GM12874 (cell line): ENCODE results near the gene HEXA.

Experiments
- TF ChIP-seq, protein P1 (sequence below): IDR thresholded peaks from 2 replicates; pipeline ENCODE4 v1.5.1; 2011; ENCODE audit warnings: low read depth, mild to moderate bottlenecking, control low read depth, low read length, moderate library complexity; ENCODE audit not compliant: insufficient read depth

Gene HEXA

DNA sequence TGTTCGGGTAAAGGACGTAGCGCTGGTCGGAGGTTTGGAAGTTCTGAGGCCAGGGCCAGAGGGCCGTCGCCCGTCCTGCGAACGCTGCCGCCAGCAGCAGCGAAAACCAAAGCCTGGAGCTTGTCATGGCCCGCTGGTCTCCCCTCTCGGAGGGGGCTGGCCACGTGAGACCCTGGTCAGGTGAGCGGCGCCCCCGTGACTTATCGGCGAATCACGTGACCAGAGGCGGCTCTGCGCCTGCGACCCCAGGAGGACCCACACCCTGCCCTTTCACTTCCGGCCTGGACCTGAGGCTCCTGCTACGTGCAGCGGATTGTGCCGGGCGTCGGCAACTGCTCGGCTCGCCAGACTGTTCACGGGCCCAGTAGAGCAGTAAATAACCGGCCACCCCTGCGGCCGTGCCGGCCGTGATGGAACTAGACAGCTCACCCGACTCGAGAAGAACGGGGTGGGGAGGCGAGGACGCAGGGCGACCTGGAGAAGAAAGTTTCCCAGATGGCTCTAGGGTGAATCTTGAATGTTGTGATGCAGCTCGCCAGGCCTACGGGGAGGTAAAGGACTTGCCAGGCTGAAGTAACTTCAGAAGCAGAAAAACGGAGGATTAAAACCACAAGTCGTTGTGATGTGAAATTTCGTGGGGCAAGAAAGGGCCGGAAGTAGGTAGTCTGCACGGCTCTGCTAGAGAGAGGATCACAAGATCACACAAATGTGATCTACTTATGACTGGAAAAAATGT is at the start of gene HEXA:
TSS of gene HEXA (minus strand) at position 169 of the 736 bp plus-strand sequence. CDS start at position 127, 42 bp downstream.
- TF ChIP-seq, protein P1, sequence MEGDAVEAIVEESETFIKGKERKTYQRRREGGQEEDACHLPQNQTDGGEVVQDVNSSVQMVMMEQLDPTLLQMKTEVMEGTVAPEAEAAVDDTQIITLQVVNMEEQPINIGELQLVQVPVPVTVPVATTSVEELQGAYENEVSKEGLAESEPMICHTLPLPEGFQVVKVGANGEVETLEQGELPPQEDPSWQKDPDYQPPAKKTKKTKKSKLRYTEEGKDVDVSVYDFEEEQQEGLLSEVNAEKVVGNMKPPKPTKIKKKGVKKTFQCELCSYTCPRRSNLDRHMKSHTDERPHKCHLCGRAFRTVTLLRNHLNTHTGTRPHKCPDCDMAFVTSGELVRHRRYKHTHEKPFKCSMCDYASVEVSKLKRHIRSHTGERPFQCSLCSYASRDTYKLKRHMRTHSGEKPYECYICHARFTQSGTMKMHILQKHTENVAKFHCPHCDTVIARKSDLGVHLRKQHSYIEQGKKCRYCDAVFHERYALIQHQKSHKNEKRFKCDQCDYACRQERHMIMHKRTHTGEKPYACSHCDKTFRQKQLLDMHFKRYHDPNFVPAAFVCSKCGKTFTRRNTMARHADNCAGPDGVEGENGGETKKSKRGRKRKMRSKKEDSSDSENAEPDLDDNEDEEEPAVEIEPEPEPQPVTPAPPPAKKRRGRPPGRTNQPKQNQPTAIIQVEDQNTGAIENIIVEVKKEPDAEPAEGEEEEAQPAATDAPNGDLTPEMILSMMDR: no peak

DNA sequence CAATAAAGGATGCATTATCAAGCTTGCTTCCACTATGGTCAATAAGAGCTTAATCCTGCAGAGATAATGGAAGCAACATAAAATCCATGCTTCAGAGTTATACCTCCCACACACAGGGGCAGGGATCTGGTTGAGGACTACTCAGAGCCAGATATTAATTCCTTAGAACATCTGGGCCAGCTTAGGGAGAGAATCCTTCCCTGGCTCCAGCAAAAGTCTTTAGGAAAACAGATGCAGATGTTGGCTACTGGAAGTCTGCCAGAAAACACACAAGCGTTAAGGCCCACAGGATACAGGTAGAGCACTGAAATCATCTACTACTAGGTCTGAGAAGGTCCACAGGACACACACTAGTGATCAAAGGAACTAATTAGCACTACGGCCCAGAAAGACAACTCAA is 47.4 kb upstream of the HEXA start:
- TF ChIP-seq, protein P1: no peak

DNA sequence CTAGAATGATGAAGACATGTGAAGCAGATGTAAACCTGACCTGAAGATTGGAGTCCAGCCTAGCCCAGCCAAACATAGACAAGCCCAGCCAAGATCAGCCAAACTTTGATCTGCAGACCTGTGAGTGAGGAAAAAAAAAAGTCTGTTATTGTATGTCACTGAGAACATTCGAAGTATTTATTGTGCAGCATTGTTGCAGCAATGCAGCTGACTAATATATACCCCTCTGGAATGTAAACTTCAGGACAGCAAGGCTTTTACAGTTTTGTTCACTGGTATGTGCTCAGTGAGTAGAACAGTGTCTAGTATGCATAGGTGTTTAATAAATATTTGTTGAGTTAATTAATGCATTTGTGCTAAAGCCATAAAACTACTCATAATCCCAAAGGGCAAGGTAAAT is 45.7 kb upstream of the HEXA start:
- TF ChIP-seq, protein P1: no peak

DNA sequence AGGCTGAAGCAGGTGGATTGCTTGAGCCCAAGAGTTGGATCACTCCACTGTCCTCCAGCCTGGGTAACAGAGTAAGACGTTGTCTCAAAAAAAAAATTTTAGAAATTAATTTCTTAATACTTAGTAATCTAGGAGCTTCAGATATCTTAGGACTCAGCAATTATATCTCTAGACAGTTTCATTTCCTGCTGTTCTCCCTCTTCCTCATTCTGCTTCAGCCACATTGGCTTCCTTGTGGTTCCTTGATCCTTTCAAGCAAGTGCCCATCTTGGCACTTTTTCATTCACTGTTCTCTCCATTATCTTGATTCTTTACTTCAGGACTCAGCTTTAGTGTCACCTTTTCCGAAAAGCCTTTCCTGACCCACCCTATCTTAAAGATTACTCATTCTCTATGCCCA is 44.8 kb upstream of the HEXA start:
- TF ChIP-seq, protein P1: no peak

DNA sequence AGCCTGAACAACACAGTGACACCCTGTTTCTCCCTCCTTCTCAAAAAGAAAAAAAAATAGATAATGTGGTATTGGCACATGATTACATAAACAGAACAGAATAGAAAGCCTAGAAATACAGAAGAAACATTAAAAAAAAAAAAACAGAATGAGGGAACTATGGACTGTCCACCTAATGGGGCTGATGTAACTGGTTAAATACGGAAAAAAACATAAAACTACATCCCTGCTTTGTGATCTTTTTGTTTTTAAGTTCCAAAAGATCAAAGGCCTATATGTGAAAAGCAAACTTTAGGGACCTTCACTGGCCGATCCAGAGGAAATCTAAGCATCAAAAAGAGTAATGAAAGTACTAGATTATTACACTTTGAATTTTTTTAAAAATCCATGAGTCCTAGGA is 39.5 kb upstream of the HEXA start:
- TF ChIP-seq, protein P1: no peak

DNA sequence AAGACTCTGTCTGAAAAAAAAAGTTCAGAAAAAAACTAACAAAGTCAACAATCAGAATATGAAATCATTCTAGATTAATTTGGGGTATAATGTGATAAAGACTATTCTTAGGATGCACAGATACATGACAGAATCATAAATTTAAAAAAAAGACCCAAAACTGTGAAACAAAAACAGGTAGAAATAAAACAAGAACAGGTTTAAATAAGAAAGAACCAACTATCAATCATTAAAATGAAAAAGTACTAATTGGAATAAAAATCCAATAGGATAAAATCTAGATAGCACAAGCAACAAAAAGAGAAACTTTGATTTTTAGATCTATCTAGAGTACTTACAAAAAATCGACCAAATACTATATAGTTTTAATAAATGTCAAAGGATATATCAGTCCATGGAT is 35.7 kb upstream of the HEXA start:
- TF ChIP-seq, protein P1: no peak

DNA sequence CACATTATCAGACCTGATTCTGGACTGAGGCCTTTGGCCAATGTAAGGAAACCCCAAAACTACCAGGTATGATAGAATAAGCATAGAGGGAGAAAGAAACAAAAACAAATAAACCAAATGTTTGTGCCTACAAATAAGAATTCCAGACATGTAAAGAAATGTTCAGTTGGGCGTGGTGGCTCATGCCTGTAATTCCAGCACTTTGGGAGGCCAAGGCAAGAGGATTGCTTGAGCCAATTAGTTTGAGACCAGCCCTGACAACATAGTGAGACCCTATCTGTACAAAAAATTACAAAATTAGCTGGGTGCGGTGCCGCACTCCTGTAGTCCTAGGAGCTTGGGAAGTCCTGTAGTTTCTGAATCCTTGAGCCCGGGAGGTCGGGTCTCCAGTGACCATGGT is 35.3 kb upstream of the HEXA start:
- TF ChIP-seq, protein P1: no peak

DNA sequence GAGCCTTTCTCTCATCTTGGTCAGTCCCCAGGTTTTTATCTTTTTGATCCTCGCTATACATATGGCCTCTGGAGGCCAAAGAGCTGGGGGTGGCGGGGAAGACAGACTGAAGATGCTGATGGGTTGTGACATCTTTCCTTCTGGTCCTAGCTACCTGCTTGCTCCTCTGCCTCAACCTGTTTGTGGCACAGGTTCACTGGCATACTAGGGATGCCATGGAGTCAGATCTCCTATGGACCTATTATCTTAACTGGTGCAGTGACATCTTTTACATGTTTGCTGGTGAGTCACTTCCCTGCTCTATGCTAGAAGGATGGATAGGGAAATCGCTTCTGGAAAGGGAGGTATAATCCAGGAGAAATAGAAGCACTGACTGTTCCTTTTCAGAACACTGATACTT is 31.1 kb upstream of the HEXA start:
- TF ChIP-seq, protein P1: no peak
